Fibroblast of skin of right quadriceps (primary cell): Measurements from ENCODE around the gene F5.
"Not testable (repeated sequence)": the region's sequence is repeated elsewhere in the genome, so short reads cannot be mapped to it uniquely, and the experiment has no call there.

Experiments
- DNase-seq: peaks from one replicate; pipeline ENCODE4 v3.0.0-alpha.2; 2013

Gene F5

GRCh38 chr1:169534653-169535052, 51.6 kb downstream of the F5 start:
- no peak for DNase-seq

DNA sequence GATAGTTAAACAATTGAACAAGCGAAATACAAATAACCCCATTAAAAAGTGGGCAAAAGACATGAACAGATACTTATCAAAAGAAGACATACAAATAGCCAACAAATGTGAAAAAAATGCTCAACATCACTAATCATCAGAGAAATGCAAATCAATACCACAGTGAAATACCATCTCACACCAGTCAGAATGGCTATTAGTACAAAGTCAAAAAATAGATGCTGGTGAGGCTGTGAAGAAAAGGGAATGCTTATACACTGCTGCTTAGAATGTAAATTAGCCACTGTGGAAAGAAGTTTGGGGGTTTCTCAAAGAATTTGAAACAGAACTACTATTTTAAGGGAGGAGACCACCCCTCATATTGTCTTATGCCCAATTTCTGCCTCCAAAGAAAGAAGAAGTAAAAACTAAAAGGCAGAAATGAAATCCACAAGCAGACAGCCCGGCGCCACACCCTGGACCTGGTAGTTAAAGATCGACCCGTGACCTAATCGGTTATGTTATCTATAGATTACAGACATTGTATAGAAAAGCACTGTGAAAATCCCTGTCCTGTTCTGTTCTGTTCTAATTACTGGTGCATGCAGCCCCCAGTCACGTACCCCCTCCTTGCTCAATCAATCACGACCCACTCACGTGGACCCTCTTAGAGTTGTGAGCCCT, 52.6 kb downstream of the F5 start:
- not testable (repeated sequence) for DNase-seq

GRCh38 chr1:169530448-169530847, 55.8 kb downstream of the F5 start:
- DNase-seq: no peak

DNA sequence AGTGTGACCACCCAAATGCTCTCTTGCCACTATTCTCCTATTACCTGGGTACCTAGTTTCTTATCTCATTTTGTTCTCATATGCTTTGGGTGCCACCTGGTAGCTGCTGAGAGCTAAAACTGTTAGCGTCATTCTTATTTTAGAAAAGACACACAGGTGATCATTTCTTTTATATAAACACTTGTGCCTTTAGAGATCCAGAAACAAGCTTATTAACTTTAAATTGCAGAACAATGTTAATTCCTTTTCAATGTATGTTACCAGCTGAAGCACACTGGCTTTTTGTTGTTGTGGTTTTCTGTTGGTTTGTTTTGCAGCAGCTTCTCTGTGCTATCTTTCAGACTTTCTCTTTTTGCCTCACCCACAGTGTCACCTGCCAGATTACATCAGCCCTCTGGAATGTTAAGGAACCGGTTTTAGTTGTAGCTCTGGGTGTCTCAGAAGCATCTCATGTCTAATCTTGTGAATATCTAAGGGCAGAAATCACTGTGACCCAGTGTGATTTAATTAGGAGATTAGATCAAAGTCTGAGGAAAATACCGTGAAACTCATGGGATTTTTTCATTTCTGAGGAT, 57.1 kb downstream of the F5 start:
- peak; percentile 5 for DNase-seq

DNA sequence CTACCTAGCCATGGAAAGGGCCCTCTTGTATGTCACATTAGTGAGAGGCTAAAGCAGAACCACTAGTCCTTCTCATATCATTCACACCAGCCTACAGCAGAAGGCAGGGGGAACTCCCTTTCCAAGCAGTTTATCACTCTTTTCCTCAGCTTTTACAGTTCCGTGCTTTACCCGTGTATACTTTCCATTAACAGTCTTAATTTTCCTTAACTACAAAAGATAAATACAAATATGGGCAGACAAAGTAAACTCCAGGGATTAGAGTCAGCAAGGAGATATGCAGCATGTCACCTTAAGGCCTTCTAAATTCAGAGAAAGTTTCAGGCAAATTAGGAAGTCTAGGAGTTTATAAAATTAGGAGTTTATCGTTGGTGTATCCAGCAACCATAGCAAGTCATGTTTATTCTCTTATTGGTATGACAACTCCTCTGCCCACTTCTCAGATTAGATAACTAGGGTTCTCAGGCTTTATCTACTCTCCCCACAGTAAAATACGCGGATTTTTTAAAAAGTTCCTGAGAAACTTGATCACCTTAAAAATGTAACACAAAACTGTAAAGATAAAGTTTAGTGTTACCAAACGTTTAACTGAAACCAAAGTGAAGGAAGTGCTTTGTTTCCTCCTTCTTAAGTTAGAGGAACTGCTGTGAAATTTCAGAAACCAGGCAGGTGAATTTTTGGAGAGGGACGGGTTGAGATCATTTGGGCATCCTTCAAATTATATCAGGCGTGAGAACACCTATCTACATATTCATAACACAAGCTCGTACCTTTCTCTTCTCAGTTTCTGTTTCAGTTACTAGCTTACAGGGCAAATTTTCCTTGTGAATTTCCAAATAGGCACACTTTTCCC, 57.8 kb downstream of the F5 start:
- DNase-seq: no peak

DNA sequence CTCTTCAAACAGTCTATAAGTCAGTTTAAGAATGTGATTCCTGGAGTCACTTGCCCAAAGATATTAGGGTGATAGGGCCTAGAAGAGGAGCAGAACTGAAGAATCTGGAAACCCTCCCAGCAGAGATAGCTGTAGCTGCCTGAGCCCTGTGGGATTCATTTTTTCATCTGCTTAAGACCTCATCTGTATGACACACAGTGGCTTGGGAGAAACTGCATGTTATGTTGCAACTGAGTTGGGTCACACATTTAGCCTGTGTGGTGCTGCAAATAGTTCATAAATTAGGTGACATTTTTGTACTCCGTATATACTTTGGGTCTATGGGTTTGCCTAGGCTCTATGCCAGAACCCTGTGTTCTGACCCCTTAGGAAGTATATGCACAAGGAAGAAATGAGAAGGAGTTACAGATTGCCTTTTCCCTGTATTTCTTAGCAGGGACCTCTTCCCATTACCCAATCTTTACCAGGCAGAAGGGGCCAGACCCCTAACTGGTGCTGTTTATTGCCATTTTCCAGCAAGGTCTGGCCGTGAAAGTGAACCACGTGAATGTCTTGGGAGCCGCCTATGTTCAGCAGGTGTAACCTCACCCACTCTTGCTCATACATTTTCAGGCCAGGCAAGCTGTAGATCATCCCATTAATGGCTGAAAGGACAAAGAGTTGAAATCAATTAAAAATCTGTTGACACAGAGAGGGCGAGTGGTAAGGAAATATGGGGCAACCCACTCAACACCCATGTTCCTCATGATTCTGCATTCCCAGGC, 58.6 kb downstream of the F5 start:
- DNase-seq: peak; percentile 2

- DNase-seq: no peak
These were observed 59.3 kb downstream of the F5 start for GRCh38 chr1:169527001-169527400.

GRCh38 chr1:169526120-169526832, 60.0 kb downstream of the F5 start:
- no peak for DNase-seq

DNA sequence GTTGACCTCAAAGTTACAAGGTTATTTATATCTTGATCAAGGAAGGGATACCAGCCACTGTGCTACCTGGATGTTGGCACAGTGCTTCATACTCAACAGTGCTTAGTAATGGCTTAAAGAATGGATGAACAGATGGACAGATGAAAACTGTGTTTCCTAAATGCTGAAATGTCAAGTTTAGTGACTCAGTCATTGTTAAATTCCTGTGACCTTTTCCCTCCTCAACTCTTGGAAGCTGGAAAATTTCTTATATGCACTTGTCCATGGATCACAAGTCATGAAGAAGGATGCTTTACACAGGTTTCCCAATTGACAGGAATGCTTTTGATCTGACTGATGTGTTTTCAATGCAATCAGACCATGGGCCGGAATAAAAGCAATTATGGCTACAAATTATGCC, 60.9 kb downstream of the F5 start:
- no peak for DNase-seq

GRCh38 chr1:169523904-169524303, 62.4 kb downstream of the F5 start:
- no peak for DNase-seq

DNA sequence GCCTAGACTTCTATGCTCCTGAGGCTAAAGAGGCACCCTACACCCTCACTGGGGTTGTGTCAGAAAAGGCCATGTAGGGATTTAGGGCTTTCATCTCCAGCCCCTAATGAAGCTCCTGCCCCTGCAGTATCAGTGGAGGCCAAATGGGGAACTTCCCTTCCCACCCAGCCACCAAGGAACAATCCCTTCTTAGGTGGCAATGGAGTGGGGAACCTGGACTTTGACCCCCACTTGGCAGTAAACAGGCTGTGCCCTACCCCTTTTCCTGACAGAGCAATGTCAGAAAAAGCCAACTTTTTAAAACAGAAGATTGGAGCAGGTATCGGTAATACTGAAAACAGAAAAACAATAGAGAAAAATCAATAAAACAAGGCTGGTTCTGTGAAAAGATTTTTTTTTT, 65.1 kb downstream of the F5 start:
- DNase-seq: no peak

- DNase-seq: no peak
These were observed 68.6 kb downstream of the F5 start for GRCh38 chr1:169517558-169518186.

GRCh38 chr1:169515641-169516040, 70.6 kb downstream of the F5 start:
- DNase-seq: no peak

DNA sequence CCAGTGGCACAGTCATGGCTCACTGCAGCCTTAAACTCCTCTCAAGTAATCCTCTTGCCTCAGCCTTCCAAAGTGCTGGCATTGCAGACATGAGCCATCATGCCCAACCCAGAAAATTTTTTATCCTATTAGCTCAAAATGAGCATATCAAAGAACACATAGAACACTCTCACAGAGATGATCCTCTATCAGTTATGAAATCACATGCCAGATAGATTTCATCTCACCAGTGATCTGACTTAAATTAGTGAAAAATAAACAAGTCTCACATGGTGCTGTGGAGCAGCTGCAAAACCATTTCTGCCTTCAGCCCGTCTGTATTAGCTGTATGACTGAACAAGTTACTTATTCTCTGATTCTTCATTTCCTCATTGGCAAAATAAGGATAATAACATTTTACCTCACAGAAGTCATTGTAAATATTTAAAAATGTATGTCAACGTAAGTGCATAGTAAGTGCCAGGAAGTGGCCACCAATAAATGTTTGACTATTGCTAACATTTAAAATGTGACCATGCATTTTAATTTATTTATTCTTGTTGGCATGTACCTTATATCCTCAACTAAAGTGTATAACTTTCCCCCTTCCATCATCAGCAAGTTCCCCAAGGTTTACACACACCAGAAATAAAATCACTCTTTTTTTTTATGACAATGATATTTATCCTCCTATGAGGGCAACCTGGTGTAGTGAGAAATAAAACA, 71.6 kb downstream of the F5 start:
- DNase-seq: no peak

DNA sequence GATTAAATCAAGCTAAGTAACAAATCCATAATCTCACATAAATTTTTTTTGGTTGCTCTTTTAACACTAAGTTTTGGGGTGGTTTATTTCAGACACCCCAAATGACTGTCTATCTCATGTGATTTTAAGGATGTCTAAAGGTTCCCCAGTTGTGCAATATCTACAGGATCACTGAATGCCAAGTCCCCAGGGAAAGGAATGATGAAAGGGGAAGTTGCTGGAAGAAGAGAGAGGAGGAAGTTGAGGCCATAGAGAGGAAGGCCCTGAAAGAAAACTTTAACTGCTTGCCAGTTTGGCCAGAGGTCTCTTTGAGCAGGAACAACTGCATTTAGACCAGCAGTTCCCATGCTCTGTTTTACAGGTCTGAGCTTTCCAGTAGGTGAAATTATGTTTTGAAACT, 73.1 kb downstream of the F5 start:
- peak; percentile 13 for DNase-seq

GRCh38 chr1:169511316-169512005, 74.8 kb downstream of the F5 start:
- peak; percentile 67 for DNase-seq

GRCh38 chr1:169510060-169510459, 76.2 kb downstream of the F5 start:
- no peak for DNase-seq

- DNase-seq: no peak
These were observed 76.9 kb downstream of the F5 start for GRCh38 chr1:169509354-169509753.

DNA sequence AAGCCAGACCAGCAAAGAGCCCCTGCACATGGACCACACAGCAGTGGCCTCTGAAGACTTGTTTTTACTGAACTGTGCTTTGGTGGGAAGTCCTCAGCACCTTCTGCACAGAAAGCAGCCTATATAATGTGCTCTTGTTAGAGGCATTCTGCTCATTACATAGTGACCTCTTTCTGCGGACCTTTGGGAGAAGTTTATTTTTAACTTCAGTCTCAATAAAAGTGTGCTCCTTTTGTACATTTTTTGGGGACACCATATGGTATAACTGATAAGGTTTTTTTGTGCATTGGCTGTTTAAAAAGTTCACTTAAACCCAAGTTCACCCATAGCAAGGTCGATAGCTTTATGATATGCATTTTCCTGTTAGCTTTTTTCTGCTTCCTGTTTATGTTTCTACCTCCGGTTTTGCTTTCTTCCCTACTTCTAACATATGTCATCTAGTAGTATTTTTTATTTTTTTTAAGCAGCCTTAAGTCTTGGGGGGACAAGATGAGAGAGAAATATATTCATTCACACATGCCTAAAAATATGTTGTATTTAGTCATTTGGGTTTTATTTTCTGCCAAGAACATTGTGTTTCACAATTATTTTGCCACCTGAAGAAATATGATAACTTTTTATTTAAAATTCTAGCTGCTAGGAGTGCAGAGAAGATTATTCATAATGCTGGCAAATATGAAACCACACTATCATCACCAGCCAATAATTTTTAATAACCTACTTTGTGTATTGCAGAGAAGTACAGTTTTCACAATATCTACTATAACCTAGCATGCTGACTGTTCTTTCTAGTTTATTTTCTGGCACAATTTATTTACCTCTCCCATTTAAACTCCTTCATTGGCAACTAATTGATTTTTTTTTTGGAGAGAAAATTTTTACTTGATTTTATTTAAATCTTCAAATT, 77.6 kb downstream of the F5 start:
- no peak for DNase-seq

DNA sequence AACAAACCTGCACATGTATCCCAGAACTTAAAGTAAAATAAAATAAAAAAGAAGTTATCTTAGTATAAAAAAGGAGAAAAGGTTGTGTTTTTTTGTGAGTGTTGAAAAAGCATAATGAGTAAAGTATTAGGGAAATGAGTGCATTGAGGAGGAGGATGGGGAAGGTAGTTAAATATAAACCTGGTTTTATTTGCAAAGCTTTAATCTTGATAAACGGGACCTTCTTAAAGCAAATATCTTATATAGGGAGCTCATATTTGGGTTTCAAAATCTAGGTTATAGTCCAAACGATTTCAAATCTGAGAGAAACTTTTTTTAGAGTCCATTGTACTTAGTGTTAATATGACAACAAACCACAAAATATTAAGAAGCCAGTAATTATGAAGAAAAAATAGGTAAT, 78.9 kb downstream of the F5 start:
- DNase-seq: no peak
